SK-N-MC (cell line): Measurements from ENCODE around the gene INPP4B.

Experiments used
- EZH2 ChIP-seq: fragments of 200-600 bp; sonication (generic); IDR thresholded peaks from one replicate; pipeline ENCODE4 v1.6.1; 2017; ENCODE audit warnings: antibody characterized with exemption
- FOXP2 ChIP-seq: optimal IDR thresholded peaks from 2 replicates; pipeline ENCODE3; 2011; ENCODE audit warnings: mild to moderate bottlenecking, moderate library complexity; ENCODE audit not compliant: insufficient read depth; ENCODE audit errors: extremely low read length, control extremely low read depth
- POLR2AphosphoS5 ChIP-seq: IDR thresholded peaks from 2 replicates; pipeline ENCODE4 v1.6.1; 2012; ENCODE audit warnings: mild to moderate bottlenecking, low read depth, low read length, borderline replicate concordance

- TF ChIP-seq EZH2 (no peak), POLR2AphosphoS5 (no peak), FOXP2 (no peak)
Observed at GRCh38 chr4:142064181-142064580, 781.9 kb downstream of the INPP4B start.
